CD8-positive, alpha-beta memory T cell (primary cell): ENCODE data around the gene SYT13. TPM values are rescaled to one million over a fixed set of nuclear protein-coding genes. Genes with fewer than 3 reads are reported as not detected.
"Not testable (repeated sequence)": the region's sequence is repeated elsewhere in the genome, so short reads cannot be mapped to it uniquely, and the experiment has no call there.

Experiments used
- CTCF ChIA-PET: fragments of 350-600 bp; sonication (Branson Sonifier 250); formaldehyde crosslinking; loops from one replicate; lab custom pipeline; 2021; ENCODE audit warnings: antibody characterized with exemption; lab: Charles Lee
- POLR2A ChIA-PET: fragments of 350-600 bp; sonication (Branson Sonifier 250); formaldehyde crosslinking; loops from one replicate; lab custom pipeline; 2021; ENCODE audit warnings: antibody characterized with exemption; lab: Charles Lee
- DNase-seq, 5 donors: peaks; one replicate each; pipeline versions ENCODE4 v3.0.0 to v3.0.0-alpha.2; 2020 to 2022; ENCODE audit warnings: mixed read lengths in 1 of 5
- H3K27ac ChIP-seq: one replicate; pipeline ENCODE4 v1.7.0; 2013; ENCODE audit warnings: low read depth, mild to moderate bottlenecking, low read length, moderate library complexity
- H3K27me3 ChIP-seq: 2 replicates; pipeline ENCODE4 v1.7.0; 2013; ENCODE audit warnings: low read length, mild to moderate bottlenecking; ENCODE audit not compliant: insufficient read depth, poor library complexity, severe bottlenecking
- H3K36me3 ChIP-seq: 2 replicates; pipeline ENCODE4 v1.7.0; 2013; ENCODE audit warnings: mild to moderate bottlenecking, low read length, moderate library complexity; ENCODE audit not compliant: insufficient read depth
- H3K4me1 ChIP-seq: 2 replicates; pipeline ENCODE4 v1.7.0; 2013; ENCODE audit warnings: mild to moderate bottlenecking, low read length, moderate library complexity; ENCODE audit not compliant: insufficient read depth
- H3K4me3 ChIP-seq: 2 replicates; pipeline ENCODE4 v1.7.0; 2013; ENCODE audit warnings: mild to moderate bottlenecking, low read length
- H3K9me3 ChIP-seq: 2 replicates; pipeline ENCODE4 v1.7.0; 2013; ENCODE audit warnings: mild to moderate bottlenecking, low read length
- H3K27ac Mint-ChIP-seq, 8 donors: one replicate each; pipeline ENCODE4 v1.8.0; 2020 to 2021; ENCODE audit warnings: mixed read lengths in 8 of 8, mild to moderate bottlenecking in 6 of 8, inconsistent platforms in 3 of 8, moderate library complexity in 3 of 8
- H3K27me3 Mint-ChIP-seq, 2 donors: one replicate each; pipeline ENCODE4 v1.8.0; 2020 to 2021; ENCODE audit warnings: mixed read lengths in 2 of 2, mild to moderate bottlenecking in 1 of 2, moderate library complexity in 1 of 2
- H3K36me3 Mint-ChIP-seq, 3 donors: one replicate each; pipeline ENCODE4 v1.8.0; 2020 to 2021; ENCODE audit warnings: mixed read lengths in 3 of 3, inconsistent platforms in 1 of 3, mild to moderate bottlenecking in 1 of 3
- H3K4me1 Mint-ChIP-seq, 3 donors: one replicate each; pipeline ENCODE4 v1.8.0; 2020 to 2021; ENCODE audit warnings: mixed read lengths in 3 of 3, inconsistent platforms in 1 of 3, mild to moderate bottlenecking in 1 of 3
- H3K4me3 Mint-ChIP-seq, 7 donors: one replicate each; pipeline ENCODE4 v1.8.0; 2020 to 2021; ENCODE audit warnings: mixed read lengths in 7 of 7, mild to moderate bottlenecking in 6 of 7, moderate library complexity in 4 of 7, inconsistent platforms in 2 of 7
- H3K9me3 Mint-ChIP-seq, 5 donors: one replicate each; pipeline ENCODE4 v1.8.0; 2020 to 2022; ENCODE audit warnings: mixed read lengths in 5 of 5, mild to moderate bottlenecking in 3 of 5, moderate library complexity in 2 of 5, inconsistent platforms in 1 of 5
- polyA plus RNA-seq: library from polyadenylated mRNA; unstranded; fragments of 300-500 nt; fragmentation: Illumina TruSeq; gene quantifications from one replicate; pipeline ENCODE4 v1.2.3, GENCODE V29; 2021
- total RNA-seq, 2 experiments: library from RNA; stranded (reverse); gene quantifications; one replicate each; pipeline ENCODE4 v1.2.3, GENCODE V29; 2021

SYT13 gene
- total and polyA plus RNA-seq, 3 experiments from 2014 or later = not detected

GRCh38 chr11:45304111-45304991 lies 18.2 kb upstream of the SYT13 start:
- Mint-ChIP-seq H3K27ac (no peak overlapping the region), H3K36me3 (no peaks in the 10 kb centered on the region), H3K4me3 (no peak overlapping the region), H3K4me1 (no peaks in the 10 kb centered on the region), H3K9me3 (no peaks in the 10 kb centered on the region), H3K27me3 (peaks cover 5 to 11% of the 10 kb centered on the region in 2 donors)
- H3K4me1 ChIP-seq = no peaks in the 10 kb centered on the region
- DNase-seq = no peak
- no peaks in the 10 kb centered on the region for H3K9me3 ChIP-seq
- ChIA-PET CTCF (no interaction called here), POLR2A (no interaction called here)
- no peak overlapping the region for H3K27ac ChIP-seq
- no peaks in the 10 kb centered on the region for H3K27me3 ChIP-seq
- no peaks in the 10 kb centered on the region for H3K36me3 ChIP-seq
- no peak overlapping the region for H3K4me3 ChIP-seq

GRCh38 chr11:45303316-45303715 lies 17.2 kb upstream of the SYT13 start:
- no peak for DNase-seq
- Mint-ChIP-seq H3K9me3 (no peaks in the 10 kb centered on the region), H3K27ac (no peak overlapping the region), H3K27me3 (peaks cover 9 to 14% of the 10 kb centered on the region in 2 donors), H3K4me1 (no peaks in the 10 kb centered on the region), H3K36me3 (no peaks in the 10 kb centered on the region), H3K4me3 (no peak overlapping the region)
- Histone ChIP-seq H3K27me3 (no peaks in the 10 kb centered on the region), H3K9me3 (no peaks in the 10 kb centered on the region), H3K36me3 (no peaks in the 10 kb centered on the region), H3K4me1 (no peaks in the 10 kb centered on the region), H3K4me3 (no peak overlapping the region), H3K27ac (no peak overlapping the region)
- CTCF ChIA-PET = no interaction called here
- POLR2A ChIA-PET = no interaction called here

GRCh38 chr11:45301537-45302246 lies 15.6 kb upstream of the SYT13 start:
- Mint-ChIP-seq H3K4me3 (no peak overlapping the region), H3K36me3 (no peaks in the 10 kb centered on the region), H3K27ac (no peak overlapping the region), H3K9me3 (no peaks in the 10 kb centered on the region), H3K4me1 (no peaks in the 10 kb centered on the region), H3K27me3 (peaks cover 11 to 19% of the 10 kb centered on the region in 2 donors)
- Histone ChIP-seq H3K27ac (no peak overlapping the region), H3K27me3 (no peaks in the 10 kb centered on the region), H3K36me3 (no peaks in the 10 kb centered on the region), H3K4me3 (no peak overlapping the region), H3K4me1 (no peaks in the 10 kb centered on the region), H3K9me3 (no peaks in the 10 kb centered on the region)
- DNase-seq = no peak
- ChIA-PET POLR2A (no interaction called here), CTCF (no interaction called here)

GRCh38 chr11:45300715-45301114 lies 14.6 kb upstream of the SYT13 start:
- Histone ChIP-seq H3K9me3 (no peaks in the 10 kb centered on the region), H3K4me1 (no peaks in the 10 kb centered on the region), H3K27me3 (no peaks in the 10 kb centered on the region), H3K4me3 (no peak overlapping the region), H3K27ac (no peak overlapping the region), H3K36me3 (no peaks in the 10 kb centered on the region)
- Mint-ChIP-seq H3K27ac (no peak overlapping the region), H3K4me1 (no peaks in the 10 kb centered on the region), H3K36me3 (no peaks in the 10 kb centered on the region), H3K4me3 (no peak overlapping the region), H3K27me3 (peaks cover 11 to 22% of the 10 kb centered on the region in 2 donors), H3K9me3 (no peaks in the 10 kb centered on the region)
- no peak for DNase-seq
- CTCF ChIA-PET = no interaction called here
- POLR2A ChIA-PET = no interaction called here

GRCh38 chr11:45298718-45299117 lies 12.6 kb upstream of the SYT13 start:
- H3K4me3 Mint-ChIP-seq = no peak overlapping the region
- H3K4me1 Mint-ChIP-seq = no peaks in the 10 kb centered on the region
- H3K9me3 Mint-ChIP-seq = no peaks in the 10 kb centered on the region
- DNase-seq = no peak
- H3K4me1 ChIP-seq = no peaks in the 10 kb centered on the region
- H3K9me3 ChIP-seq = no peaks in the 10 kb centered on the region
- no peaks in the 10 kb centered on the region for H3K27me3 ChIP-seq
- H3K27me3 Mint-ChIP-seq = peaks cover 16 to 33% of the 10 kb centered on the region in 2 donors
- CTCF ChIA-PET = no interaction called here
- H3K36me3 ChIP-seq = no peaks in the 10 kb centered on the region
- no peak overlapping the region for H3K4me3 ChIP-seq
- H3K36me3 Mint-ChIP-seq = no peaks in the 10 kb centered on the region
- H3K27ac Mint-ChIP-seq = no peak overlapping the region
- H3K27ac ChIP-seq = no peak overlapping the region
- POLR2A ChIA-PET = no interaction called here

- no peak overlapping the region for H3K4me3 Mint-ChIP-seq
- no peaks in the 10 kb centered on the region for H3K9me3 ChIP-seq
- H3K4me1 ChIP-seq = no peaks in the 10 kb centered on the region
- H3K36me3 Mint-ChIP-seq = no peaks in the 10 kb centered on the region
- no peaks in the 10 kb centered on the region for H3K9me3 Mint-ChIP-seq
- no peak for DNase-seq
- H3K27ac ChIP-seq = no peak overlapping the region
- no peak overlapping the region for H3K27ac Mint-ChIP-seq
- peaks cover 23 to 57% of the 10 kb centered on the region in 2 donors for H3K27me3 Mint-ChIP-seq
- CTCF ChIA-PET = interaction anchor here (1.3 kb wide), 1 partner anchor 360 kb away, joined by 3 read pairs; no protein-coding TSS in a partner anchor
- no peaks in the 10 kb centered on the region for H3K27me3 ChIP-seq
- no peak overlapping the region for H3K4me3 ChIP-seq
- POLR2A ChIA-PET = no interaction called here
- H3K36me3 ChIP-seq = no peaks in the 10 kb centered on the region
- H3K4me1 Mint-ChIP-seq = no peaks in the 10 kb centered on the region
Measured at GRCh38 chr11:45296075-45296474, 9.9 kb upstream of the SYT13 start.

- Mint-ChIP-seq H3K4me3 (no peak overlapping the region), H3K4me1 (no peaks in the 10 kb centered on the region), H3K36me3 (no peaks in the 10 kb centered on the region), H3K27me3 (peaks cover 25 to 65% of the 10 kb centered on the region in 2 donors), H3K27ac (no peak overlapping the region), H3K9me3 (no peaks in the 10 kb centered on the region)
- Histone ChIP-seq H3K27ac (no peak overlapping the region), H3K27me3 (peaks cover 3% of the 10 kb centered on the region), H3K4me3 (no peak overlapping the region), H3K36me3 (no peaks in the 10 kb centered on the region), H3K4me1 (no peaks in the 10 kb centered on the region), H3K9me3 (no peaks in the 10 kb centered on the region)
- POLR2A ChIA-PET = no interaction called here
- CTCF ChIA-PET = interaction anchor here (1.2 to 2.3 kb wide), 3 partner anchors 182 to 190 kb away, joined by 3 to 15 read pairs (median 4); no protein-coding TSS in a partner anchor
- DNase-seq = no peak
Measured at GRCh38 chr11:45294499-45294898, 8.4 kb upstream of the SYT13 start.

- H3K36me3 Mint-ChIP-seq, H3K36me3 ChIP-seq, H3K4me1 ChIP-seq, H3K4me3 ChIP-seq, H3K4me1 Mint-ChIP-seq, H3K9me3 Mint-ChIP-seq, H3K9me3 ChIP-seq, H3K4me3 Mint-ChIP-seq, POLR2A ChIA-PET, H3K27me3 ChIP-seq, H3K27ac ChIP-seq: not testable (repeated sequence)
- peak overlapping the region in 1 of 8 donors; percentile 2 for H3K27ac Mint-ChIP-seq
- CTCF ChIA-PET = interaction anchor here (1.2 to 2.3 kb wide), 3 partner anchors 181 to 189 kb away, joined by 3 to 15 read pairs (median 4); no protein-coding TSS in a partner anchor
- peaks cover 26 to 69% of the 10 kb centered on the region in 2 donors for H3K27me3 Mint-ChIP-seq
- peak; percentile 28 to 70 (median 41) for DNase-seq
Measured at GRCh38 chr11:45293566-45294192, 7.5 kb upstream of the SYT13 start.
